ENCODE data around the gene KDM5B. TPM values are rescaled to one million over a fixed set of nuclear protein-coding genes. Genes with fewer than 3 reads are reported as not detected.

Gene KDM5B
- polyA plus RNA-seq, 1 donor from 2014 or later = 88.4 TPM

- H3K9ac ChIP-seq (ENCODE audit: low read length) = no peak overlapping the region
- H4K20me1 ChIP-seq (ENCODE audit: insufficient read depth) = no peaks in the 10 kb centered on the region
- no peak overlapping the region for H2AFZ ChIP-seq (ENCODE audit: low read depth, low read length)
Observed at GRCh38 chr1:202856014-202856413, 47.8 kb upstream of the KDM5B start.

GRCh38 chr1:202854787-202855186, 46.6 kb upstream of the KDM5B start:
- no peak overlapping the region for H3K9ac ChIP-seq (ENCODE audit: low read length)
- no peaks in the 10 kb centered on the region for H3K36me3 ChIP-seq (ENCODE audit: insufficient read depth, low read length)
- no peak overlapping the region for H2AFZ ChIP-seq (ENCODE audit: low read depth, low read length)
- no peaks in the 10 kb centered on the region for H4K20me1 ChIP-seq (ENCODE audit: insufficient read depth)
- H3K9me3 ChIP-seq (ENCODE audit: low read length) = no peaks in the 10 kb centered on the region
- no peaks in the 10 kb centered on the region for H3K27me3 ChIP-seq (ENCODE audit: insufficient read depth, low read depth, low read length)
- no peaks in the 10 kb centered on the region for H3K9me2 ChIP-seq (ENCODE audit: insufficient read depth, low read length)
- H3K27ac ChIP-seq (ENCODE audit: low read length) = no peak overlapping the region
- H3F3A ChIP-seq (ENCODE audit: insufficient read depth, low read length, poor library complexity, severe bottlenecking) = no peaks in the 10 kb centered on the region
- no peak overlapping the region for H3K4me3 ChIP-seq (ENCODE audit: low read length)
- H3K4me2 ChIP-seq (ENCODE audit: low read length) = no peak overlapping the region
- no peaks in the 10 kb centered on the region for H3K79me2 ChIP-seq (replicated peaks; ENCODE audit: insufficient read depth, low read length)
- TF ChIP-seq TAF1 (IDR thresholded peaks at IDR 0.05; ENCODE audit: low read depth) = no peak
- TF ChIP-seq POLR2AphosphoS5 (IDR thresholded peaks at IDR 0.05) = no peak
- TF ChIP-seq SMC3 (conservative IDR thresholded peaks at IDR 0.05; ENCODE audit: poor library complexity) = no peak
- TF ChIP-seq EZH2 (IDR thresholded peaks at IDR 0.05; ENCODE audit: borderline replicate concordance, insufficient read depth, low read length, poor library complexity, severe bottlenecking) = no peak
- TF ChIP-seq RAD21 (conservative IDR thresholded peaks at IDR 0.05) = no peak
- no peak for TF ChIP-seq MXI1 (conservative IDR thresholded peaks at IDR 0.05; ENCODE audit: poor library complexity, severe bottlenecking)
- TF ChIP-seq REST (IDR thresholded peaks at IDR 0.05; ENCODE audit: borderline replicate concordance) = no peak
- TF ChIP-seq EP300 (conservative IDR thresholded peaks at IDR 0.05; ENCODE audit: poor library complexity, severe bottlenecking) = no peak

More at GRCh38 chr1:202856014-202856413, 47.8 kb upstream of the KDM5B start:
- no peaks in the 10 kb centered on the region for H3K9me3 ChIP-seq (ENCODE audit: low read length)
- H3K4me3 ChIP-seq (ENCODE audit: low read length) = no peak overlapping the region
- TF ChIP-seq REST (IDR thresholded peaks at IDR 0.05; ENCODE audit: borderline replicate concordance) (no peak), EP300 (conservative IDR thresholded peaks at IDR 0.05; ENCODE audit: poor library complexity, severe bottlenecking) (no peak), CTCF (IDR thresholded peaks at IDR 0.05; ENCODE audit: poor library complexity, severe bottlenecking) (no peak), TAF1 (IDR thresholded peaks at IDR 0.05; ENCODE audit: low read depth) (no peak), SMC3 (conservative IDR thresholded peaks at IDR 0.05; ENCODE audit: poor library complexity) (no peak), RAD21 (conservative IDR thresholded peaks at IDR 0.05) (no peak), EZH2 (IDR thresholded peaks at IDR 0.05; ENCODE audit: borderline replicate concordance, insufficient read depth, low read length, poor library complexity, severe bottlenecking) (no peak), POLR2AphosphoS5 (IDR thresholded peaks at IDR 0.05) (no peak), MXI1 (conservative IDR thresholded peaks at IDR 0.05; ENCODE audit: poor library complexity, severe bottlenecking) (no peak)
- H3K9me2 ChIP-seq (ENCODE audit: insufficient read depth, low read length) = no peaks in the 10 kb centered on the region
- H3F3A ChIP-seq (ENCODE audit: insufficient read depth, low read length, poor library complexity, severe bottlenecking) = no peaks in the 10 kb centered on the region
- no peak overlapping the region for H3K4me2 ChIP-seq (ENCODE audit: low read length)
- no peaks in the 10 kb centered on the region for H3K79me2 ChIP-seq (replicated peaks; ENCODE audit: insufficient read depth, low read length)
- no peaks in the 10 kb centered on the region for H3K36me3 ChIP-seq (ENCODE audit: insufficient read depth, low read length)
- H3K27ac ChIP-seq (ENCODE audit: low read length) = no peak overlapping the region
- H3K27me3 ChIP-seq (ENCODE audit: insufficient read depth, low read depth, low read length) = peaks cover 1% of the 10 kb centered on the region

Data from neural cell (in vitro differentiated cells).